ENCODE data around the gene VBP1.
"Not testable (repeated sequence)": the region's sequence is repeated elsewhere in the genome, so short reads cannot be mapped to it uniquely, and the experiment has no call there.

The VBP1 gene

GRCh38 chrX:155216179-155216939, at the start of gene VBP1:
TSS of gene VBP1 (plus strand) at chrX:155216460. CDS start at chrX:155216483, 23 bp downstream.
- peak; percentile 90 to 98 (median 96) for DNase-seq

GRCh38 chrX:155169881-155170280, 46.4 kb upstream of the VBP1 start:
- DNase-seq: no peak

- DNase-seq: no peak
These were observed 36.8 kb upstream of the VBP1 start for GRCh38 chrX:155179346-155179997.

- DNase-seq: no peak
These were observed 27.5 kb upstream of the VBP1 start for GRCh38 chrX:155188786-155189185.

GRCh38 chrX:155211208-155211607, 5.1 kb upstream of the VBP1 start:
- no peak for DNase-seq

GRCh38 chrX:155213731-155214130, 2.5 kb upstream of the VBP1 start:
- no peak for DNase-seq

GRCh38 chrX:155215443-155216178, 649 bp upstream of the VBP1 start:
- no peak for DNase-seq

- peak in 2 of 3 experiments; percentile 42 to 77 for DNase-seq
These were observed 730 bp downstream of the VBP1 start for GRCh38 chrX:155216940-155217440.

- no peak for DNase-seq
These were observed 2.5 kb downstream of the VBP1 start for GRCh38 chrX:155218777-155219176.

- no peak for DNase-seq
These were observed 5.1 kb downstream of the VBP1 start for GRCh38 chrX:155221351-155221750.

- DNase-seq: not testable (repeated sequence)
These were observed 7.5 kb downstream of the VBP1 start for GRCh38 chrX:155223746-155224145.

- DNase-seq: no peak
These were observed 9.5 kb downstream of the VBP1 start for GRCh38 chrX:155225774-155226173.

- no peak for DNase-seq
These were observed 14.9 kb downstream of the VBP1 start for GRCh38 chrX:155231163-155231562.

GRCh38 chrX:155235891-155236290, 19.6 kb downstream of the VBP1 start:
- DNase-seq: no peak

GRCh38 chrX:155237719-155238118, 21.5 kb downstream of the VBP1 start:
- DNase-seq: no peak

- DNase-seq: no peak
These were observed 26.0 kb downstream of the VBP1 start for GRCh38 chrX:155242300-155242699.

- DNase-seq: no peak
These were observed 30.5 kb downstream of the VBP1 start for GRCh38 chrX:155246748-155247147.

- no peak for DNase-seq
These were observed 31.2 kb downstream of the VBP1 start for GRCh38 chrX:155247497-155247896.

GRCh38 chrX:155251391-155251790, 35.1 kb downstream of the VBP1 start:
- DNase-seq: no peak

GRCh38 chrX:155259752-155260151, 43.5 kb downstream of the VBP1 start:
- DNase-seq: peak in 2 of 3 experiments; percentile 18 to 44

GRCh38 chrX:155262970-155263754, 46.9 kb downstream of the VBP1 start:
- DNase-seq: peak in 1 of 3 experiments; percentile 51

GRCh38 chrX:155263854-155264628, 47.8 kb downstream of the VBP1 start, which contains the start of gene RAB39B:
TSS of gene RAB39B (minus strand) at chrX:155264491. CDS start at chrX:155264288, 203 bp downstream.
- DNase-seq: peak; percentile 76 to 86 (median 77)
